ENCODE data around the gene CLCF1.

Gene CLCF1

GRCh38 chr11:67374571-67375281 is 1.3 kb upstream of the CLCF1 start:
- no peak for DNase-seq (ENCODE audit: low spot score)

- DNase-seq (ENCODE audit: low spot score): no peak
Measured at GRCh38 chr11:67373648-67374570, 511 bp upstream of the CLCF1 start.

- DNase-seq (ENCODE audit: low spot score): no peak
Measured at GRCh38 chr11:67372321-67372992, 941 bp downstream of the CLCF1 start.

- no peak for DNase-seq (ENCODE audit: low spot score)
Measured at GRCh38 chr11:67371911-67372320, 1.5 kb downstream of the CLCF1 start.

- DNase-seq (ENCODE audit: low spot score): no peak
Measured at GRCh38 chr11:67371189-67371910, 2.0 kb downstream of the CLCF1 start.

- DNase-seq (ENCODE audit: low spot score): no peak
Measured at GRCh38 chr11:67370351-67371076, 2.9 kb downstream of the CLCF1 start.

- DNase-seq (ENCODE audit: low spot score): no peak
Measured at GRCh38 chr11:67369801-67370284, 3.6 kb downstream of the CLCF1 start.

- DNase-seq (ENCODE audit: low spot score): no peak
Measured at GRCh38 chr11:67369275-67369674, 4.1 kb downstream of the CLCF1 start.

- no peak for DNase-seq (ENCODE audit: low spot score)
Measured at GRCh38 chr11:67368621-67369020, 4.8 kb downstream of the CLCF1 start.

GRCh38 chr11:67367761-67368227 is 5.6 kb downstream of the CLCF1 start:
- DNase-seq (ENCODE audit: low spot score): no peak

- no peak for DNase-seq (ENCODE audit: low spot score)
Measured at GRCh38 chr11:67366961-67367760, 6.2 kb downstream of the CLCF1 start.

- no peak for DNase-seq (ENCODE audit: low spot score)
Measured at GRCh38 chr11:67366546-67366945, 6.9 kb downstream of the CLCF1 start.

- no peak for DNase-seq (ENCODE audit: low spot score)
Measured at GRCh38 chr11:67365736-67366444, 7.5 kb downstream of the CLCF1 start.

GRCh38 chr11:67364783-67365722 is 8.3 kb downstream of the CLCF1 start:
- DNase-seq (ENCODE audit: low spot score): no peak

- no peak for DNase-seq (ENCODE audit: low spot score)
Measured at GRCh38 chr11:67364169-67364568, 9.2 kb downstream of the CLCF1 start.

- no peak for DNase-seq (ENCODE audit: low spot score)
Measured at GRCh38 chr11:67357831-67358670, 15.3 kb downstream of the CLCF1 start.

GRCh38 chr11:67356864-67357561 is 16.4 kb downstream of the CLCF1 start:
- DNase-seq (ENCODE audit: low spot score): peak; percentile 65
